AG04450 (cell line): ENCODE results near the gene MED28. TPM values are rescaled to one million over a fixed set of nuclear protein-coding genes. Genes with fewer than 3 reads are reported as not detected.

Experiments
- CTCF ChIA-PET: fragments of 300-600, 350-600 bp; formaldehyde crosslinking; extraction: SDS; loops from one replicate; lab custom pipeline; 2022; ENCODE audit warnings: antibody characterized with exemption, inconsistent platforms; lab: Charles Lee
- POLR2A ChIA-PET: fragments of 350-600 bp; formaldehyde crosslinking; extraction: SDS; loops from one replicate; lab custom pipeline; 2021; ENCODE audit warnings: antibody characterized with exemption, inconsistent platforms; lab: Yijun Ruan, JAX
- DNase-seq: peaks from one replicate; pipeline ENCODE4 v3.0.0-alpha.2; 2011; ENCODE audit warnings: low read depth, low spot score
- H3K27ac ChIP-seq: one replicate; pipeline ENCODE4 v1.5.1; 2012; ENCODE audit warnings: low read depth, low read length, control low read depth
- H3K27me3 ChIP-seq: one replicate; pipeline ENCODE4 v1.6.0; 2012; ENCODE audit warnings: low read length; ENCODE audit not compliant: control insufficient read depth, insufficient read depth
- H3K4me3 ChIP-seq: 2 replicates; pipeline ENCODE4 v1.5.1; 2011; ENCODE audit warnings: mild to moderate bottlenecking, low read depth, low read length, control low read depth
- H3K9me3 ChIP-seq: 2 replicates; pipeline ENCODE4 v1.5.1; 2012; ENCODE audit warnings: low read length; ENCODE audit not compliant: control insufficient read depth, insufficient read depth
- CTCF ChIP-seq: IDR thresholded peaks from 2 replicates; pipeline ENCODE4 v1.5.1; 2011; ENCODE audit warnings: low read depth, low read length, control low read depth, inconsistent platforms
- polyA plus RNA-seq: library from polyadenylated mRNA; depleted of rRNA; stranded (reverse); fragments of >200 nt; gene quantifications from 2 replicates; pipeline ENCODE4 v1.2.3, GENCODE V29; 2011

MED28 gene
- polyA plus RNA-seq, 1 experiment: 48.6 TPM

DNA sequence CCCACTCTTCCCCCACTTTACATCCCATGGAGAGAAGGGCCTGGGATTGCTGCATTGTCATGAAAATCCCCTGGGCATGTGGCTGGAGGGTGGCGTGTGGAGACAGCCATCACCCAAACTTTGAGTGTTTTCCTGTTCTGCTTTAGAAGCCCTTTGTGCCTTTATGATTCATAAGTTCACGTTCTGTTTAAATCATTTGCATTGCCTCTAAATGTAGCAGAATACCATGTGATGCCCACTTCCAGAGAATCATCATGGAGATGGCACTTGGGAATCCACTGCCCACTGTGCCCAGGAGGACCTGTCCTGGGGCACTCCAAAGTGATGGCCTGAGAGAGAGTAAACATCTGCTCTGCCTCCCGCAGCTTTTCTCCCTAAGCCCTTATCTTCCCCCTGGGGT lies 52.8 kb downstream of the MED28 start:
- no peak for DNase-seq
- TF ChIP-seq CTCF: no peak
- POLR2A ChIA-PET: no interaction called here
- H3K27me3 ChIP-seq: peaks cover 2% of the 10 kb centered on the region
- no peak overlapping the region for H3K27ac ChIP-seq
- CTCF ChIA-PET: no interaction called here
- H3K4me3 ChIP-seq: no peak overlapping the region
- H3K9me3 ChIP-seq: no peaks in the 10 kb centered on the region

DNA sequence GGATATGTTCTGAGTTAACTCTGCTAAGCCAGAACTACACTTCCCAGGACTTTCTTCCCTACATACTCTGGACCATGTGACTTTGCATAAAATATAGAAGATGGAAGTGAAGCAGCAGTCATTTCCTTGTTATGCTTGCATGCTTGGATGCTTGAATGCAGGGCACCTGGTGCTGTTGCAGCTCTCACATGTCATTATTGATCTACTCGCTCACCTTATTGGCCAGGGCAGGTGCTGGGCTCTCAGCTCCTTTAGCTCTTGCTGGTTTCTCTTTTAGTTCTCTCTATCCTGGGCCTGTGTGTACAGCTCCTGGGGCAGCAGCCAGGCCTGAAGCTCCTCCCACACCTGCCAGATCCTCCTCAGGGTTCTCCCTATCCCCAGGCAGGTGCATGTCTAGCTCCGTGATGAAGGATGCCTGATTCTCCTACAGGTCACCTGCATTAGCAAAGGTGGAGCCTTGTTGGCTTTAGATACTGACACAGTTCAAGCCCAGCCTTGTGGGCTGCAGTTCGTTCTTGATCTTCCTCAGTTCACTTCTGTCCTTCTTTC lies 53.3 kb downstream of the MED28 start:
- DNase-seq: no peak
- CTCF ChIA-PET: no interaction called here
- Histone ChIP-seq H3K27me3 (peaks cover 2% of the 10 kb centered on the region), H3K4me3 (no peak overlapping the region), H3K9me3 (no peaks in the 10 kb centered on the region), H3K27ac (no peak overlapping the region)
- TF ChIP-seq CTCF: no peak
- POLR2A ChIA-PET: no interaction called here

DNA sequence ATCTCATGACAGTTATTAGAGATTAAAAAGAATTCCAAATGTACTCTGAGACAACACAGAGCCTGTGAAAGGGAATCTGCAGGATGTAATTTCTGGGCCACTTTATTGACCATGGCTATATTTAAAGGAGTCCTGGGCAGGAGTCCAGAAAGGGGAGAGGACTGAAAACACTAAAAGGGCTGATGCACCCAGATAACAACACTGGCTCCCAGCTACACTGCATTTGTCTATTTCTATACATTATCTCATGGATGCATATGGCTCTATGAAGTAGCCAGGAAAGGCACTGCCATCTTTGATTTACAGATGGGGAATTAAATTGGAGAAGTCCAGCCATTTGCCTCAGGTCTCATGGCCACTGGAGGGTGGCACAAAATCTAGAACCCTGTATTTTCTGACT lies 56.0 kb downstream of the MED28 start:
- ChIA-PET CTCF (interaction anchor here (1.3 kb wide), 1 partner anchor 923 kb away, joined by 6 read pairs; no protein-coding TSS in a partner anchor), POLR2A (no interaction called here)
- Histone ChIP-seq H3K9me3 (no peaks in the 10 kb centered on the region), H3K27me3 (peaks cover 2% of the 10 kb centered on the region), H3K4me3 (no peak overlapping the region), H3K27ac (no peak overlapping the region)
- no peak for TF ChIP-seq CTCF
- no peak for DNase-seq

GRCh38 chr4:17680559-17681280 lies 66.3 kb downstream of the MED28 start:
- POLR2A ChIA-PET: no interaction called here

More at GRCh38 chr4:17680559-17681280, 66.3 kb downstream of the MED28 start:
- Histone ChIP-seq H3K27me3 (no peaks in the 10 kb centered on the region), H3K4me3 (no peak overlapping the region), H3K9me3 (no peaks in the 10 kb centered on the region), H3K27ac (no peak overlapping the region)
- no peak for DNase-seq
- CTCF ChIA-PET: no interaction called here
- no peak for TF ChIP-seq CTCF
